ENCODE data around the gene NEUROG3.

Gene NEUROG3

GRCh38 chr10:69579464-69580060 is 6.3 kb upstream of the NEUROG3 start:
- Histone ChIP-seq H3K4me3 (ENCODE audit: low read length) (no peak overlapping the region), H3K4me2 (ENCODE audit: low read length) (no peak overlapping the region), H3K27me3 (ENCODE audit: control insufficient read depth, low read length) (peaks cover 32% of the 10 kb centered on the region), H4K20me1 (ENCODE audit: control insufficient read depth, insufficient read depth, low read depth, low read length) (no peaks in the 10 kb centered on the region), H3K79me2 (ENCODE audit: control insufficient read depth, low read length) (no peaks in the 10 kb centered on the region), H3F3A (ENCODE audit: control insufficient read depth, insufficient read depth) (no peaks in the 10 kb centered on the region), H3K36me3 (ENCODE audit: control insufficient read depth, low read length) (no peaks in the 10 kb centered on the region), H3K27ac (ENCODE audit: low read depth, low read length) (no peak overlapping the region), H3K9me2 (replicated peaks; ENCODE audit: control insufficient read depth, low read length) (no peaks in the 10 kb centered on the region), H3K9me3 (ENCODE audit: control insufficient read depth, insufficient read depth, low read length) (no peaks in the 10 kb centered on the region), H3K4me1 (ENCODE audit: control insufficient read depth, low read length) (no peaks in the 10 kb centered on the region)
- no peak for TF ChIP-seq CTCF (IDR thresholded peaks at IDR 0.05; ENCODE audit: low read depth, low read length, poor library complexity, severe bottlenecking)
- TF ChIP-seq EZH2phosphoT487 (IDR thresholded peaks at IDR 0.05; ENCODE audit: borderline replicate concordance, low read length), result no peak

DNA sequence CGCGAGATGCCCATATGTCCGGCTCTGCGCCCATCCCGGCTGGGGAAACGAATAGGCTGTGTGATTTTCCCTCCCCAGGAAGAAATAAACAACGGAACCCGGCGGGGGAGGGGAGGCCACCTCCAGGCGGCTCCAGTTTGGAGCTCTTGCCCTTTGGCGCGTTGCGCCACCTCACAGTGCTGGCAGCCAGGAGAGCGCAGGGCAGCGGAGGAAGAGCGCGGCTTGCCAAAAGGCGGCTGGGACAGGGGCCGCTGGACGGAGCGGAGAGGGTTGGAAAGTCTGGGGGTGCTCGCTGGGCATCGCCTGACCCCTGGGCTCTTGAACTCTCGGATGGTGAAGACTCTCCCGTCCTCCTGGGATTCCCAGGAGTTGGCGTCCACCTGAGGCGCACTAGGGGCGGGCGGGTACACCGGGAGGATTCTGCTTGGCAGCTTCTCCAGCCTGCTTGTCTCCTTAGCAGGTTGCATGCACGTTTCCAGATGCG is 5.3 kb upstream of the NEUROG3 start:
- Histone ChIP-seq H3K79me2 (ENCODE audit: control insufficient read depth, low read length) (no peaks in the 10 kb centered on the region), H3K4me1 (ENCODE audit: control insufficient read depth, low read length) (no peaks in the 10 kb centered on the region), H3K36me3 (ENCODE audit: control insufficient read depth, low read length) (no peaks in the 10 kb centered on the region), H3F3A (ENCODE audit: control insufficient read depth, insufficient read depth) (no peaks in the 10 kb centered on the region), H3K9me2 (replicated peaks; ENCODE audit: control insufficient read depth, low read length) (no peaks in the 10 kb centered on the region), H3K4me3 (ENCODE audit: low read length) (no peak overlapping the region), H3K9me3 (ENCODE audit: control insufficient read depth, insufficient read depth, low read length) (no peaks in the 10 kb centered on the region), H3K4me2 (ENCODE audit: low read length) (no peak overlapping the region), H3K27ac (ENCODE audit: low read depth, low read length) (no peak overlapping the region), H4K20me1 (ENCODE audit: control insufficient read depth, insufficient read depth, low read depth, low read length) (no peaks in the 10 kb centered on the region), H3K27me3 (ENCODE audit: control insufficient read depth, low read length) (peaks cover 42% of the 10 kb centered on the region)
- TF ChIP-seq CTCF (IDR thresholded peaks at IDR 0.05; ENCODE audit: low read depth, low read length, poor library complexity, severe bottlenecking) (no peak), EZH2phosphoT487 (IDR thresholded peaks at IDR 0.05; ENCODE audit: borderline replicate concordance, low read length) (no peak)

DNA sequence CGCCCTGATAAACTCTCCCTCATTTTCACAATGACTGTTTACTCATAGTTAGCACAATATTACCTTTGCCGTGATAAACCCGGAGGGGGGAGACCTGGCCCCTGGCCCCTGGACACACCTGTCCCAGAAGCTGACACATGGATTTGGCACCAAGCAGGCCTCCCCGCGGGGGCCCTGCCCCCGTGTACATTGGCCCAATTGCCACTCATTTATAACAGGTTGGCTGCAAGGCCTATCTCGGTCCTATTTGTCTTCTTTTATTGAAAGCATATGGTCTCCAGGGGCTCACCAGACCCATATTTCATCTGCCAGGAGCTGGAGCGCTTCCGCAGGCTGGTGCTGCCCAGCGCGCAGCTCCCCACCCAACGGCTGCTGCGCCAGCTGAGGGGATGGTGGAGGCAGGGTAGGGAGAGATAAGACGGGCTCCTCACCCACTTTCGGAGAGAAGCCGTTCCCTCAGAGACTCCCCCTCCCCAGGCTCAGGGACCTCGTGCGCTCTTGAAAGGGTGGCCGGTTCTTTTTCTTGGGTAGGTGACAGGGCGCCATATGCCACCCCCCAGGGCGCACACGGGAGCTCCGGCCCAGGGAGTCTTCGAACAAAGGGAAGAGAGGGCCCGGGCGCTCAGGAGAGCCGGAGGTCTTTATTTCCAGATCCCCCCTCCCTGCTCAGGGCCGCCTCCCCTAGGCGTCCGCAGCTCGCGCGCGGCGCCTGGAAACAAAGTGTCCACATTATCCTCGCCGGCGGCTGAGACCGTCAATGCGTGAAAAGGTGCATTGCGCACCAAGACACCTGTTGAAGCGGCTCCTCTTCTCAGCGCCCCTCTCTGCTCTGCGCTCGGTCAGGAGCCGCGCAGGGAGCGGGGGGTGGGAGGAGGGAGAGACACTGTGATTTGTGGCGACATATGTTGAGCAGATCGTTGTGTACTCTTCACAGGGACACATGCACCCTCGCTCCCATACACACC is 4.3 kb upstream of the NEUROG3 start:
- Histone ChIP-seq H3K4me3 (ENCODE audit: low read length) (no peak overlapping the region), H3K36me3 (ENCODE audit: control insufficient read depth, low read length) (no peaks in the 10 kb centered on the region), H3F3A (ENCODE audit: control insufficient read depth, insufficient read depth) (no peaks in the 10 kb centered on the region), H3K27ac (ENCODE audit: low read depth, low read length) (no peak overlapping the region), H4K20me1 (ENCODE audit: control insufficient read depth, insufficient read depth, low read depth, low read length) (no peaks in the 10 kb centered on the region), H3K79me2 (ENCODE audit: control insufficient read depth, low read length) (no peaks in the 10 kb centered on the region), H3K4me1 (ENCODE audit: control insufficient read depth, low read length) (no peaks in the 10 kb centered on the region), H3K9me3 (ENCODE audit: control insufficient read depth, insufficient read depth, low read length) (no peaks in the 10 kb centered on the region), H3K9me2 (replicated peaks; ENCODE audit: control insufficient read depth, low read length) (no peaks in the 10 kb centered on the region), H3K27me3 (ENCODE audit: control insufficient read depth, low read length) (peaks cover 43% of the 10 kb centered on the region), H3K4me2 (ENCODE audit: low read length) (no peak overlapping the region)
- no peak for TF ChIP-seq EZH2phosphoT487 (IDR thresholded peaks at IDR 0.05; ENCODE audit: borderline replicate concordance, low read length)
- TF ChIP-seq CTCF (IDR thresholded peaks at IDR 0.05; ENCODE audit: low read depth, low read length, poor library complexity, severe bottlenecking), result no peak
